HUES48 (cell line): Measurements from ENCODE around the gene DDX54.
A peak's percentile ranks its signal among the peaks of the same experiment; 100 is the strongest.

Source experiments
- H3K27ac ChIP-seq: one replicate; pipeline ENCODE4 v1.7.0; 2013; ENCODE audit warnings: low read depth, low read length, inconsistent platforms
- H3K27me3 ChIP-seq: 2 replicates; pipeline ENCODE4 v1.6.1; 2013; ENCODE audit warnings: mild to moderate bottlenecking, low read length; ENCODE audit not compliant: control insufficient read depth, insufficient read depth
- H3K36me3 ChIP-seq: 2 replicates; pipeline ENCODE4 v1.6.1; 2013; ENCODE audit warnings: low read length; ENCODE audit not compliant: control insufficient read depth, insufficient read depth
- H3K4me1 ChIP-seq: 2 replicates; pipeline ENCODE4 v1.6.1; 2013; ENCODE audit warnings: mild to moderate bottlenecking, low read length; ENCODE audit not compliant: control insufficient read depth, insufficient read depth
- H3K4me3 ChIP-seq: 2 replicates; pipeline ENCODE4 v1.5.1; 2013; ENCODE audit warnings: mild to moderate bottlenecking, low read depth, low read length
- H3K9ac ChIP-seq: 2 replicates; pipeline ENCODE4 v1.6.1; 2013; ENCODE audit warnings: mild to moderate bottlenecking, low read depth, low read length, moderate library complexity
- H3K9me3 ChIP-seq: 2 replicates; pipeline ENCODE4 v1.6.1; 2013; ENCODE audit warnings: low read length; ENCODE audit not compliant: control insufficient read depth, insufficient read depth

The DDX54 gene

DNA sequence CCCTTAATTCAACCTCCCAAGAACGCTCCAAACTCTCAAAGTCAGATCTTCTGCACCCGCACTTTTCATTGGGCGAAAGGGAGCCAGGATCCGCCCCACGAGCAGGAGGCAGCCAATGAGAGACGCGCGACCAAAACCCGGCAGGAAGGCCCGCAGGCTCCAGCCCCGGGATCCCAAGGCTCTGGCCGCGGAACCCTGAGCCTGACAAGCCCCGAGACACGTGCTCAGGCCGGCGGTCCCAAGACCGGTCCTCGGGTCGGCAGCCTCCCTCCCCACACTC is 438 bp downstream of the DDX54 start:
- Histone ChIP-seq H3K36me3 (peaks cover 38% of the 10 kb centered on the region), H3K4me1 (0 out of 2 replicates have a peak, but pooled peaks cover 3% of the 10 kb centered on the region)

DNA sequence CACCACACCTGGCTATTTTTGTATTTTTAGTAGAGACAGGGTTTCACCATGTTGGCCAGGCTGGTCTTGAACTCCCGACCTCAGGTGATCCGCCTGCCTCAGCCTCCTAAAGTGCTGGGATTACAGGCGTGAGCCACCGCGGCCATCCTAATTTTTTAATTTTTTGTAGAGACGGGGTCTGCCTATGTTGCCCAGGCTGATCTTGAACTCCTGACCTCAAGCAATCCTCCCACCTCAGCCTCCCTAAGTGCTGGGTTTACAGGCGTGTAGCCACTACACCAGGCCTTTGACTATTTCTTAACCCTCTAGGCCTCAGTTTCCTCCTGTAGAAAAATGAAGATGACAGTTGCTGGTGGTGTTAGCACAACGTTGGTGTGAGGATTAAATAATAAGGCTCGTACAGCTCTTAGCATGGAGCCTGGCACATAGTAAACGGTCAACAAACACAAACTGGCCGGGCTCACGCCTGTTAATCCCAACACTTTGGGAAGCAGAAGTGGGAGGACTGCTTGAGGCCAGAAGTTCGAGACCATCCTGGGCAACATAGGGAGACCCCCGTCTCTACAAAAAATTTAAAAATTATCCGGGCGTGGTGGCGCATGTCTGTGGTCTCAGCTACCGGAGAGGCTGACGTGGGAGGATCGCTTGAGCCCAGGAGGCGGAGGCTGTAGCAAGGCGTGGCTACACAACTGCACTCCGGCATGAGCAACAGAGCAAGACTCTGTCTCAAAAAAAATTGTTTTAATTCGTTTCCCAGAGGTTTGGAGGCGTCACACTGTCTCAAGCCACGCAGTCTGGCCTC is 979 bp downstream of the DDX54 start:
- Histone ChIP-seq H3K4me3 (peak overlapping the region; percentile 94), H3K9me3 (no peaks in the 10 kb centered on the region), H3K27me3 (no peaks in the 10 kb centered on the region), H3K27ac (peak overlapping the region; percentile 90), H3K36me3 (peaks cover 39% of the 10 kb centered on the region), H3K9ac (peak overlapping the region; percentile 95; the same call in 1 of the 2 replicates), H3K4me1 (0 out of 2 replicates have a peak, but pooled peaks cover 3% of the 10 kb centered on the region)

More for the DNA sequence above, 438 bp downstream of the DDX54 start:
- Histone ChIP-seq H3K9ac (peak overlapping the region; percentile 95), H3K27me3 (no peaks in the 10 kb centered on the region), H3K27ac (peak overlapping the region; percentile 90), H3K4me3 (peak overlapping the region; percentile 94), H3K9me3 (no peaks in the 10 kb centered on the region)

DNA sequence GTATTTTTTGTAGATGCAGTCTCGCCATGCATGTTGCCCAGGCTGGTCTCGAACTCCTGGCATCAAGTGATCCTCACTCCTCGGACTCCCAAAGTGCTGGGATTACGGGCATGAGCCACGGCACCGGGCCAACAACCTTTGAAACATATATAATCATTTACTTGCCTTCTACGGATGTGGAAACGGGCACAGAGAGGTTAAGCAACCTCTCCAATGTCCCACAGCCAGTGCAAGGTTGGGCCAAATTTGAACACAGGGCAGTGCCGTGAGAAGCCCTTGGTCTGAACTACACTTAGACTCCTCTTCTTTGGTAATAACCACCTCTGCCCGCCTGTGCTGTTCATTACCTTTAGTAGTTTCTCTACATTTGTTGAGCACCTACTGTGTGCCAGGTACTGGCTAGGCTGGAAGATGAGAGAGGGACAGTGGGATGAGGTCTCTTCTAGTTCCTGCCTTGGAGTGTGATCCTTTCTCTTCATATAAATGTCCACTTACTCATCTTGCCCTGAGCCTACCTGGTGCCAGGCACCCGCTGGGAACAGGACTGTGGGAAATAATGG is 2.2 kb downstream of the DDX54 start:
- Histone ChIP-seq H3K27me3 (no peaks in the 10 kb centered on the region), H3K9me3 (no peaks in the 10 kb centered on the region), H3K27ac (no peak overlapping the region), H3K4me3 (no peak overlapping the region), H3K4me1 (0 out of 2 replicates have a peak, but pooled peaks cover 3% of the 10 kb centered on the region), H3K9ac (no peak overlapping the region), H3K36me3 (peaks cover 47% of the 10 kb centered on the region)

DNA sequence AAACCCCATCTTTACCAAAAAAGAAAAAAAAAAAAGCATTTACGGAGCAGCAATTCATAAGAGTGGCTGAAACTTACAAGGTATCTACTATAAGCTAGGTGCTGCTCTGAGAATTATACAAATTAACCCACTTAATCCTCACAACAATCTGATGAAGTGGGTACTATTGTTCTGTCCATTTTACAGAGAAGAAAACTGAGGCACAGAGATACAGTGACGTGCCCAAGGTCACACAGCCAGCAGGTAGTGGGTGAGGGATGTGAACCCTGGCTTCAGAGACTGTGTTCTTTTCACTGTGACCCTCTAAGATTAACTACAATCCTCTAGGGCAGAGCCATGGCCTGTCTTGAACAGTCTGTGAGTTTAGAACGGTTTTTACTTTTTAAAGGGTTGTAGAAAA is 3.3 kb downstream of the DDX54 start:
- no peaks in the 10 kb centered on the region for H3K9me3 ChIP-seq
- no peak overlapping the region for H3K27ac ChIP-seq
- no peak overlapping the region for H3K4me3 ChIP-seq
- no peaks in the 10 kb centered on the region for H3K27me3 ChIP-seq
- no peak overlapping the region for H3K9ac ChIP-seq
- peaks cover 52% of the 10 kb centered on the region for H3K36me3 ChIP-seq
- H3K4me1 ChIP-seq: 0 out of 2 replicates have a peak, but pooled peaks cover 3% of the 10 kb centered on the region

DNA sequence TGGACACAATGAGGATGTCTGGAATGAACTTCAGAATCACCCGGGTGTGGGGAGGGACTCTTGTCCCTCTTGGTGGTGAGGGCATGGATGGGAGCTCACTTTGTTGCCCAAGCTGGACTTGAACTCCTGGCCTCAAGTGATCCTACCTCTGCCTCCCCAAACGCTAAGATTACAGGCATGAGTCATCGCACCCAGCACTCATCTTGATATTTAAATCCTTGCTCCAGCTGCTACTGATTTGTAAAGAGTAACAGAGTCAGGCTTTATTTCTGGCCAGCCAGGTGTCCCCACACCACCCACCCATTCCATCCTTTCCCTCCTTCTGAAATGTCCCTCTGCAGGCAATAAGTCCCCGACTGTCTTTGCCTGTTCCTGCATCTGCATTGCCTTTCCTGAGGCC is 4.9 kb downstream of the DDX54 start:
- Histone ChIP-seq H3K36me3 (peaks cover 57% of the 10 kb centered on the region), H3K27ac (no peak overlapping the region), H3K9ac (no peak overlapping the region), H3K9me3 (no peaks in the 10 kb centered on the region), H3K27me3 (no peaks in the 10 kb centered on the region), H3K4me3 (no peak overlapping the region), H3K4me1 (no peaks in the 10 kb centered on the region)

DNA sequence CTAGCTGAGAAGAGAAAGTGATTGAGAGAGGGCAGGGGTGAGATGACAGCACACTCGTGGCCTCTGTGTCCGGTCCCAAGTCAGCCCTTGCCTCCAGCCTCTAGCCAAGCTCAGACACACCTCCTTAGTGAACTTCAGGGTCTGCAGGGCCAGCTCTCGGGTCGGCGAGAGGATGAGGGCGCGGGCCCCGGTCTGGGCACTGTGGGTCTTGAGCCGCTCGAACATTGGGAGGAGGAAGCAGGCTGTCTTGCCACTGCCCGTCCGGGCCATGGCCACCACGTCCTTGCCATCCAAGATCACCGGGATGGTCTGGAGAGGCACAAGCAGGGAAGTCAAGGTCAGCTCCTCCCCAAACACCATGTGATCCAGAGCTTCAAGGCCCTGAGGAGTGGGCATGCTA is 6.3 kb downstream of the DDX54 start:
- Histone ChIP-seq H3K27me3 (no peaks in the 10 kb centered on the region), H3K9ac (no peak overlapping the region), H3K9me3 (no peaks in the 10 kb centered on the region), H3K4me3 (no peak overlapping the region), H3K36me3 (peaks cover 64% of the 10 kb centered on the region), H3K4me1 (no peaks in the 10 kb centered on the region), H3K27ac (no peak overlapping the region)

DNA sequence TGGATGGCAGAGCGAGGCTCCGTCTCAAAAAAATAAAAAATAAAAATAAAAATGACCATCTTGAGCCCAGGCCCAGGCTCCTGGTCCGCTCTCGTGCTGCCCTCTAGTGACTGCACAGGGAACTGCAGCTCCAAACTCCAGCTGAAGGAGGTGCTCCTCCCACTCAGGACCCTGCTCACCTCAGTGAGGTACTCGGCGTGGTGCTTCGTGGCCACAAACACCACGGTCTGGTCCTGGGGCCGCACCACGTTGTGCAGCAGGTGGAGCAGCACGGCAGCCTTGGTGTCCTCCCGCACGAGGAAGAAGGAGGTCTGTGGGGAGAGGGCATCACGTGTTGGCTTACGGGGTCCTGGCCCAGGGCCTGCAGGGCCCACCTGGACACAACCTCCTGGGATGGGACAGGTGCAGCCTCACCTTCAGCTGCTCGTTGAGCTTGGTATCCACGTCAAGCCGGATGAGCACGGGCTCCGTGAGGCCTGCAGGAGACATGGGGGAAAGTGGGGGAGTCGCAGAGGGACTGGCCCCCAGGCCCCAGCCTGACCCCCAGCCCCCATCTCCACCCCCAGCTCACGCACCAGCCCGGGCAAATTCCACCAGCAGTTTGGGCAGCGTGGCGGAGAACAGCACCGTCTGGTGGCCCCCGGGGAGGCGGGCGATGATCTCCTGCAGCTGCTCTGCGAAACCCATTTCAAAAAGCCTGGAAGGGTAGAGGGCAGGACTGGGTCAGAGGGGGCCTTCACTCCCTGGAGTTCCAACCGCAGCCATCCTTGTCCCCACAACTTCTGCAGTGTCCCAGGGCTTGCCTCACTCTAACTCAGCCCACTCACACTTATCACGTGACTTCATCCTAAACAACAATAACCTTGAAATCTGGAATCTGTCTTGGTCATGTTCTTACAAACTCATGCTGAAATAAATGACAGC is 10.6 kb downstream of the DDX54 start:
- Histone ChIP-seq H3K9ac (no peak overlapping the region), H3K4me1 (no peaks in the 10 kb centered on the region), H3K27ac (no peak overlapping the region)

DNA sequence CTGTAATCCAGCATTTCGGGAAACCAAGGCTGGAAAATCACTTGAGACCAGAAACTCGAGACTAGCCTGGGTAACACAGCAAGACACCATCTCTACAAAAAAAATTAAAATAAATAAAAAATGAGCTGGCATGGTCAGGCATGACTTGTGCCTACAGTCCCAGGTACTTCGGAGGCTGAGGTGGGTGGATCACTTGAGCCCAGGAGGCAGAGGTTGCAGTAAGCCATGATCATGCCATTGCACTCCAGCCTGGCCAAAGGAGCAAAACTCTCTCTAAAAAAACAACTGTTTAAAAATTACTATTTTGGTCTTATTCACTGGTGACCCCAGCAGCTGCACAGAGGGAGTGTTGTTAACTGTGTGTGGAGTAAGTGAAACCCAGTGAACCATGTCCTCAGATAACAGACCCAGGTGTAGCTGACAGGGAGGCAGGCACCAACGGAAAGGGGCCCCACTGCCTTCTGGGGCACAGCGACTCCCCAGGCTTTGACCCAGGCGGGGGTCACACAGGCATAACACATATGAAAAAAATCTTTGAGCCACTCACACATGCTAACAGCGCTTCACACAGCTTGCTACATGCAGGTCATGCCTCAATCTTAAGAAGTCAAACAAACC is 12.1 kb downstream of the DDX54 start:
- Histone ChIP-seq H3K4me3 (no peak overlapping the region), H3K9ac (no peak overlapping the region), H3K27me3 (no peaks in the 10 kb centered on the region), H3K27ac (no peak overlapping the region), H3K36me3 (peaks cover 82% of the 10 kb centered on the region), H3K4me1 (no peaks in the 10 kb centered on the region), H3K9me3 (no peaks in the 10 kb centered on the region)

More for the DNA sequence above, 10.6 kb downstream of the DDX54 start:
- Histone ChIP-seq H3K4me3 (no peak overlapping the region), H3K36me3 (peaks cover 84% of the 10 kb centered on the region), H3K9me3 (no peaks in the 10 kb centered on the region), H3K27me3 (no peaks in the 10 kb centered on the region)

DNA sequence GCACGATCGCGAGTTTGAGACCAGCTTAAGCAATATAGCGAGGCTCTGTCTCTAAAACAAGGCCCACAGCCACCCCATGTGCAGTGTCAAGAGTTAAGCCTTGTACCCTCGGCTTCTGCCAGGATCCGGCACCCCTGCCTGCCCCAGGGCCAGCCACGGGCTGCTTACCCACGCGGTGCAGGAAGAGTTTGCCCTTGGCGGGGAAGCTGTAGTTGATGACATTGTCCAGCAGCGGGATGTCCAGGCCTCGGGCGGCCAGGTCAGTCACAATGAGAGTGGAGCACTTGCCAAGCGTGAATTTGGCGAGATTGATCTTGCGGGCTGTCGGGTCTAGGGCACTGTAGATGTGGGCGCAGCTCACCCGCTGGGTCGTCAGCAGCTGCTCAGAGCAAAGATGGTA is 13.1 kb downstream of the DDX54 start:
- H3K27ac ChIP-seq: no peak overlapping the region
- no peak overlapping the region for H3K9ac ChIP-seq
- no peaks in the 10 kb centered on the region for H3K9me3 ChIP-seq
- H3K4me3 ChIP-seq: no peak overlapping the region
- H3K27me3 ChIP-seq: no peaks in the 10 kb centered on the region
- H3K4me1 ChIP-seq: no peaks in the 10 kb centered on the region
- peaks cover 82% of the 10 kb centered on the region for H3K36me3 ChIP-seq

DNA sequence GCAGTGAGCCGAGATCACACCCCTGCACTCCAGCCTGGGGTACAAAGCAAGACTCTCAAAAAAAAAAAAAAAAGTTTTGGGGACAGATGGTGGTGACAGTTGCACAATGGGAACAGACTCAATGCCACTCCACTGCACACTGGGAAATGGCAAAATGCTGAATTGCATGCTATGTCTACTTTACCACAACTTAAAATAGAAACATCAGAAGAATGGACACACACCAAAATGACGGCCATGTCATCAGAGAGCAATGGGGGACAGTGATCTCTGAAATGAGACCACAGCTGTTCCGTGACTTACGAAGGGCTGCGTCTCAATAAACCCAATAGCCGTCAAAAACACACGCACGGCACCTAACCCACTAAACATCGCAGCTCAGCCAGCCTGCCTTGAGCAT is 13.7 kb downstream of the DDX54 start:
- H3K27ac ChIP-seq: no peak overlapping the region
- peaks cover 82% of the 10 kb centered on the region for H3K36me3 ChIP-seq

More for the DNA sequence above, 13.7 kb downstream of the DDX54 start:
- Histone ChIP-seq H3K4me3 (no peak overlapping the region), H3K27me3 (no peaks in the 10 kb centered on the region), H3K9me3 (no peaks in the 10 kb centered on the region), H3K4me1 (no peaks in the 10 kb centered on the region), H3K9ac (no peak overlapping the region)
